Hair follicular keratinocyte (primary cell): ENCODE data around the gene ALG5. TPM values are rescaled to one million over a fixed set of nuclear protein-coding genes. Genes with fewer than 3 reads are reported as not detected.

Experiments used
- total RNA-seq: library from RNA; depleted of rRNA; stranded (reverse); fragments of >200 nt; gene quantifications from 2 replicates; pipeline ENCODE4 v1.2.3, GENCODE V29; 2015

Gene ALG5, protein sequence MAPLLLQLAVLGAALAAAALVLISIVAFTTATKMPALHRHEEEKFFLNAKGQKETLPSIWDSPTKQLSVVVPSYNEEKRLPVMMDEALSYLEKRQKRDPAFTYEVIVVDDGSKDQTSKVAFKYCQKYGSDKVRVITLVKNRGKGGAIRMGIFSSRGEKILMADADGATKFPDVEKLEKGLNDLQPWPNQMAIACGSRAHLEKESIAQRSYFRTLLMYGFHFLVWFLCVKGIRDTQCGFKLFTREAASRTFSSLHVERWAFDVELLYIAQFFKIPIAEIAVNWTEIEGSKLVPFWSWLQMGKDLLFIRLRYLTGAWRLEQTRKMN
- 49.7 and 61.1 TPM in 2 replicates for total RNA-seq

GRCh38 chr13:36999054-36999714 lies at the start of gene ALG5:
ALG5 (minus strand) TSS chr13:36999340; CDS start chr13:36999300, 40 bp downstream.

GRCh38 chr13:36919833-36920615 lies 79.1 kb downstream of the ALG5 start, which contains the start of gene SMAD9:
SMAD9 (minus strand) TSS chr13:36920238; CDS start chr13:36879689, 40,549 bp downstream.

Other genes starting within 250 kb of the ALG5 start
- 1.6 and 3.2 TPM in 2 replicates for gene RFXAP, start 180.1 kb downstream of the ALG5 start, total RNA-seq
- 0.27 and 0.39 TPM in 2 replicates for gene SMAD9, start 79.1 kb downstream of the ALG5 start, total RNA-seq
- gene EXOSC8, start 1.4 kb upstream of the ALG5 start, total RNA-seq, result 51.8 and 83.7 TPM in 2 replicates
- gene SUPT20H, start 60.3 kb upstream of the ALG5 start, total RNA-seq, result 31.1 and 33.8 TPM in 2 replicates
- not detected in 2 replicates for gene CSNK1A1L, start 106.3 kb upstream of the ALG5 start, total RNA-seq